Erythroblast (primary cell): ENCODE results near the gene C9orf50.

Experiments
- GATA1 ChIP-seq: IDR thresholded peaks from 2 replicates; pipeline ENCODE4 v1.6.1; 2011; ENCODE audit warnings: low read depth, mild to moderate bottlenecking, control low read depth, low read length, moderate library complexity
- POLR2A ChIP-seq: IDR thresholded peaks from 2 replicates; pipeline ENCODE4 v1.6.1; 2011; ENCODE audit warnings: mild to moderate bottlenecking, low read length

DNA sequence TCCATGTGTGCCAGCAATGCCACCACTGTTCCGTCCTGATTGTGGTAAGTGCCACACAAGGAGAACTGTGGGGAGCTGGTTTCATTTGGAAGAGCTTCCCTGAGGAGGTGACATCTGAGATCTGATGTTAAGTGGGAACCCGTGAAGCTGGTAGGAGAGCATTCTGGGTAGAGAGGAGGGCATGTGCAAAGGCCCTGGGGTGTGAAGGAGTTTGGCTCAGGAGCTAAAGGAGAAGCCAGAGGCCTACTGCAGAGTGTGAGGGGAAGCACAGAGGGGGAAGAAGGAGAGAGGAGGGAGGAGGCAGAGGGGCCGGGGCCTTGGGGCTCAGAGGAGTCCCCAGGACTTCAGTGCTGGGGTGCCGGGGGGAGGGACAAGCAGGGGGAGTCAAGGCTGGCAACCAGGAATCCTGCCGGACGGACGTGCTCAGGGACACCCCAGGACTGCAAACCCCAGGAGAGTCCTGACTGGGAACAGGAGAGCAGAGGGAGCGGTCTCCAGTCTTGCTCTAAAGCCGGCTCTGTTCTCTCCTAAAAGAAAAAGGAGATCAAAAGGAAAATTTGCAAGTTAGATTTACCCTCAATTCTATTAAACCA, 19.7 kb downstream of the C9orf50 start:
- TF ChIP-seq POLR2A (no peak), GATA1 (no peak)
